K562 (cell line): ENCODE measurements around the gene MSL2. TPM values are rescaled to one million over a fixed set of nuclear protein-coding genes. Genes with fewer than 3 reads are reported as not detected.
"Not testable (repeated sequence)": the region's sequence is repeated elsewhere in the genome, so short reads cannot be mapped to it uniquely, and the experiment has no call there.

Experiments
- ATAC-seq: fragments of 200-7000 bp; cut with Tn5 transposase; 3 replicates; pipeline ENCODE4 v1.9.1; 2020; ENCODE audit warnings: moderate library complexity
- BruUV-seq: library from RNA; stranded (reverse); fragments of 400-500 nt; replicated peaks from 2 replicates; lab custom pipeline; 2021; lab: Mats Ljungman, UMichigan
- CTCF ChIA-PET: fragments of 300-600 bp; formaldehyde crosslinking; extraction: SDS; loops from one replicate; lab custom pipeline; 2021; ENCODE audit warnings: low intra/inter-chr PET ratio; lab: Yijun Ruan, JAX
- POLR2A ChIA-PET: fragments of 300-600, 350-650 bp; sonication (Branson Sonifier 250); formaldehyde crosslinking; extraction: SDS; loops from one replicate; lab custom pipeline; 2021; ENCODE audit warnings: antibody characterized with exemption, inconsistent platforms; lab: Yijun Ruan, JAX
- DNase-seq, 4 experiments: peaks; one replicate each; pipeline versions ENCODE4 v3.0.0 to v3.0.0-alpha.2; 2011 to 2018; ENCODE audit warnings: low spot score in 3 of 4, mixed read lengths in 3 of 4; ENCODE audit errors: extremely low read depth in 1 of 4
- FAIRE-seq: peaks from 2 replicates; lab custom pipeline; 2011; peaks lifted over from hg19 to GRCh38; lab: Jason Lieb, UNC
- H2AFZ ChIP-seq: 2 replicates; pipeline ENCODE4 v1.6.0; 2011; ENCODE audit warnings: low read depth, low read length, control low read depth, inconsistent platforms
- H3K27ac ChIP-seq: fragments of 200-600 bp; 3 replicates; pipeline ENCODE4 v1.8.0; 2011; ENCODE audit warnings: low read depth, mild to moderate bottlenecking, control low read depth, inconsistent platforms, low read length, moderate library complexity, mixed read lengths; ENCODE audit errors: extremely low read depth
- H3K27me3 ChIP-seq, 2 experiments: fragments of 300-600 bp in 1 of 2; 2 replicates in 1 of 2; 3 replicates in 1 of 2; pipeline versions ENCODE4 v1.6.0 to v1.8.0; 2011; ENCODE audit warnings: inconsistent platforms in 2 of 2, low read length in 2 of 2, mild to moderate bottlenecking in 1 of 2, mixed read lengths in 1 of 2, moderate library complexity in 1 of 2; ENCODE audit not compliant: control insufficient read depth in 2 of 2, insufficient read depth in 2 of 2
- H3K36me3 ChIP-seq: fragments of 300-600 bp; 3 replicates; pipeline ENCODE4 v1.8.0; 2011; ENCODE audit warnings: mild to moderate bottlenecking, low read length, inconsistent platforms; ENCODE audit not compliant: control insufficient read depth, insufficient read depth
- H3K4me1 ChIP-seq, 2 experiments: fragments of 200-600 bp in 1 of 2; replicated peaks in 1 of 2; 2 replicates in 1 of 2; 3 replicates in 1 of 2; pipeline versions ENCODE4 v1.5.1 to v1.8.0; 2011; ENCODE audit warnings: inconsistent platforms in 2 of 2, low read length in 2 of 2, mild to moderate bottlenecking in 1 of 2, mixed read lengths in 1 of 2, moderate library complexity in 1 of 2; ENCODE audit not compliant: control insufficient read depth in 2 of 2, insufficient read depth in 2 of 2
- H3K4me2 ChIP-seq: 2 replicates; pipeline ENCODE4 v1.6.1; 2011; ENCODE audit warnings: low read length, control low read depth, inconsistent platforms, mixed read lengths; ENCODE audit not compliant: insufficient read depth
- H3K4me3 ChIP-seq: fragments of 200-600 bp; sonication (generic), shearing (Covaris generic); 2 replicates; pipeline ENCODE4 v1.5.1; 2016; ENCODE audit warnings: control low read depth, inconsistent platforms
- H3K79me2 ChIP-seq: fragments of 200-600 bp; 3 replicates; pipeline ENCODE4 v1.8.0; 2011; ENCODE audit warnings: low read length, inconsistent platforms; ENCODE audit not compliant: control insufficient read depth, insufficient read depth
- H3K9ac ChIP-seq, 2 experiments: 2 replicates each; pipeline versions ENCODE4 v1.6.0 to v1.6.1; 2011; ENCODE audit warnings: low read depth in 2 of 2, low read length in 2 of 2, control low read depth in 1 of 2, inconsistent platforms in 1 of 2, mild to moderate bottlenecking in 1 of 2, mixed read lengths in 1 of 2; ENCODE audit not compliant: insufficient read depth in 1 of 2
- H3K9me1 ChIP-seq: one replicate; pipeline ENCODE4 v1.6.0; 2011; ENCODE audit warnings: inconsistent platforms, mild to moderate bottlenecking, low read length, moderate library complexity; ENCODE audit not compliant: control insufficient read depth, insufficient read depth
- H3K9me3 ChIP-seq: replicated peaks from 2 replicates; pipeline ENCODE4 v1.5.1; 2011; ENCODE audit warnings: low read depth, low read length, inconsistent platforms; ENCODE audit not compliant: control insufficient read depth, insufficient read depth
- H4K20me1 ChIP-seq: replicated peaks from 2 replicates; pipeline ENCODE4 v1.6.1; 2011; ENCODE audit warnings: low read length, inconsistent platforms, mixed read lengths; ENCODE audit not compliant: control insufficient read depth, insufficient read depth
- DMBX1 ChIP-seq: fragments of 250-450 bp; sonication (Bioruptor Pico); IDR thresholded peaks from 2 replicates; pipeline ENCODE4 v1.8.0; 2022; ENCODE audit warnings: inconsistent platforms, mild to moderate bottlenecking, moderate library complexity, borderline replicate concordance
- NFIC ChIP-seq: fragments of 450-650 bp; IDR thresholded peaks from 2 replicates; pipeline ENCODE4 v1.6.1; 2017; ENCODE audit warnings: mild to moderate bottlenecking, inconsistent platforms
- ZNF146 ChIP-seq: IDR thresholded peaks from one replicate; pipeline ENCODE4 v1.6.1; 2018; ENCODE audit warnings: missing compliant biosample characterization; ENCODE audit not compliant: unreplicated experiment
- WGBS: fragments of 100-300 bp; shearing (Covaris generic); methylation state at CpG from one replicate; pipeline ENCODE4 v1.1.6; 2016; ENCODE audit warnings: low coverage, mixed read lengths; ENCODE audit not compliant: insufficient coverage; ENCODE audit errors: missing lambda C conversion rate; 5-methylcytosine and 5-hydroxymethylcytosine counted together
- in situ Hi-C: fragments of 300-500 bp; cut with MboI; formaldehyde crosslinking; loops from 4 replicates; pipeline ENCODE4 v1.15.0; 2018; ENCODE audit warnings: inconsistent platforms, mixed read lengths
- intact Hi-C: fragments of 100-400 bp; cut with micrococcal nuclease; formaldehyde crosslinking; loops from 2 replicates; pipeline ENCODE4 v1.14.2; 2022
- polyA plus RNA-seq, 8 experiments: library from polyadenylated mRNA; depleted of rRNA in 4 of 8; stranded (reverse) in 5 of 8; unstranded in 3 of 8; fragments of >200 nt; fragmentation: Nextera tagmentation in 2 of 8; fragmentation: Illumina TruSeq in 1 of 8; extraction: Ambion mirVana in 2 of 8; extraction: Trizol in 1 of 8; gene quantifications; 2 replicates each; pipeline versions ENCODE4 v1.2.1 to v1.2.3, GENCODE V29; 2011 to 2014; ENCODE audit warnings: inconsistent platforms in 1 of 8, missing spikeins in 1 of 8
- total RNA-seq, 7 experiments: library from RNA; depleted of rRNA in 6 of 7; stranded (reverse); fragments of >200 nt in 6 of 7; fragmentation: Illumina TruSeq in 2 of 7; extraction: Trizol in 2 of 7; gene quantifications; 2 replicates each; pipeline versions ENCODE4 v1.2.1 to v1.2.3, GENCODE V29; 2011 to 2021; ENCODE audit warnings: low replicate concordance in 1 of 7

Gene MSL2
- total and polyA plus RNA-seq, 9 of the 15 experiments (the other 6 are each of a cell fraction or from before 2014, with no cell fraction given), result 1.9 to 19.9 (median 9.1) TPM

DNA sequence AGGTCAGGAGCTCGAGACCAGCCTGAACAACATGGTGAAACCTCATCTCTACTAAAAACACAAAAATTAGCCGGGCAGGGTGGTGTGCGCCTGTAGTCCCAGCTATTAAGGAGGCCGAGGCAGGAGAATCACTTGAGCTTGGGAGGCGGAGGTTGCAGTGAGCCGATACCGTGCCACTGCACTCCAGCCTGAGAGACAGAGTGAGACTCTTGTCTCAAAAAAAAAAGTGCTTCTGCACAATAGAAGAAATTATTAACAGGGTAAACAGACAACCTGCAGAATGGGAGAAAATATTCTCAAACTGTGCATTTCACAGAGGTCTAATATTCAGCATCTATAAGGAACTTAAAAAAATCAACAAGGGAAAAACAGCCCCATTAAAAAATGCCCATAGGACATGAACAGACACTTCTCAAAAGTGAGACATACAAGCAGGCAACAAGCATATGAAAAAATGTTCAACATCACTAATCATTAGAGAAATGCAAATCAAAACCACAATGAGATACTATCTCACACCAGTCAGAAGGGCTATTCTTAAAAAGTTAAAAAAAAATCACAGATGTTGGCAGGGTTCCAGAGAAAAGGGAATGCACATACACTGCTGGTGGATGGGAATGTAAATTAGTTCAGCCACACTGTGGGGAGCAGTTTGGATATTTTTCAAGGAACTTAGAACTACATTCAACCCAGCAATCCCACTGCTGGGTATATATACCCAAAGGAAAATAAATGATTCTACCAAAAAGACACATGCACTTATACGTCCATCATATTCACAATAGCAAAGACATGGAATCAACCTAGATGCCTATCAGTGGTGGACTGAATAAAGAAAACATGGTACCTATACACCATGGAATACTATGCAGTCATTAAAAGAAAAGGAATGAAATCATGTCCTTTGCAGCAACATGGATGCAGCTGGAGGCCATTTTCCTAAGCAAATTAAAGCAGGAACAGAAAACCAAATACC lies 75.5 kb downstream of the MSL2 start:
- no peak overlapping the region for H3K27ac ChIP-seq
- ChIA-PET CTCF (no interaction called here), POLR2A (interaction anchor here (0.9 kb wide), 1 partner anchor 10 kb away, joined by 3 read pairs; no protein-coding TSS in a partner anchor)
- no peaks in the 10 kb centered on the region for H3K27me3 ChIP-seq
- TF ChIP-seq DMBX1, result no peak
- peak; percentile 77 for TF ChIP-seq NFIC
- 65% methylated on average over 4 of the region's 8 CpGs for WGBS
- ATAC-seq (no peak), FAIRE-seq (no peak), DNase-seq (no peak)
- H3K9me1 ChIP-seq, result no peaks in the 10 kb centered on the region
- intact Hi-C loops, result no loop called here
- H3K36me3 ChIP-seq, result no peaks in the 10 kb centered on the region
- no peaks in the 10 kb centered on the region for H3K4me1 ChIP-seq
- no peak overlapping the region for H3K9ac ChIP-seq
- no TSS peak for BruUV-seq
- H4K20me1 ChIP-seq, result no peaks in the 10 kb centered on the region
- in situ Hi-C loops, result no loop called here
- no peaks in the 10 kb centered on the region for H3K9me3 ChIP-seq
- no peaks in the 10 kb centered on the region for H3K79me2 ChIP-seq
- H3K4me3 ChIP-seq, result no peak overlapping the region
- H3K4me2 ChIP-seq, result no peak overlapping the region
- no peak overlapping the region for H2AFZ ChIP-seq

DNA sequence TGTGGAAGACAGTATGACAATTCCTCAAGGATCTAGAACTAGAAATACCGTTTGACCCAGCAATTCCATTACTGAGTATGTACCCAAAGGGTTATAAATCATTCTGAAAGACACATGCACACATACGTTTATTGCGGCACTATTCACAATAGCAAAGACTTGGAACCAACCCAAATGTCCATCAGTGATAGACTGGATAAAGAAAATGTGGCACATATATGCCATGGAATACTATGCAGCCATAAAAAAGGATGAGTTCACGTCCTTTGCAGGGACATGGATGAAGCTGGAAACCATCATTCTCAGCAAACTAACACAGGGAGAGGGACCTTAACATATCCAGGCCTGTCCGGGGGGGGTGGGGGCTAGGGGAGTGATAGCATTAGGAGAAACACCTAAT lies 76.4 kb downstream of the MSL2 start:
- FAIRE-seq, BruUV-seq, DNase-seq, H3K36me3 ChIP-seq, H3K27ac ChIP-seq, in situ Hi-C loops, H3K79me2 ChIP-seq, H2AFZ ChIP-seq, POLR2A ChIA-PET, H3K9me3 ChIP-seq, H3K27me3 ChIP-seq, H3K4me3 ChIP-seq, intact Hi-C loops, H3K4me2 ChIP-seq, ATAC-seq, H3K9me1 ChIP-seq, H3K9ac ChIP-seq, CTCF ChIA-PET, H3K4me1 ChIP-seq, H4K20me1 ChIP-seq: not testable (repeated sequence)
- 24% methylated on average over 4 of the region's 5 CpGs for WGBS
- peak; percentile 55 for TF ChIP-seq ZNF146 (CRISPR knock-in tag)
